Sigmoid colon (tissue), 4 donors: ENCODE measurements around the gene SHLD2.
"Not testable (repeated sequence)": the region's sequence is repeated elsewhere in the genome, so short reads cannot be mapped to it uniquely, and the experiment has no call there.

ENCODE experiments used
- CTCF ChIP-seq, 4 experiments: fragments of 450-650 bp in 3 of 4; fragments of 200-600 bp in 1 of 4; IDR thresholded peaks; one replicate each; pipeline ENCODE4 v1.5.1; 2016 to 2019; ENCODE audit warnings: antibody characterized with exemption in 4 of 4, mild to moderate bottlenecking in 3 of 4, moderate library complexity in 2 of 4
- EP300 ChIP-seq, 4 donors: sonication (generic); formaldehyde crosslinking; IDR thresholded peaks; one replicate each; pipeline ENCODE4 v1.6.1; 2017; ENCODE audit warnings: antibody characterized with exemption in 4 of 4

- not testable (repeated sequence) for TF ChIP-seq EP300, CTCF (IDR thresholded peaks at IDR 0.05)
These were observed 75.7 kb downstream of the SHLD2 start for GRCh38 chr10:87170705-87171104.
